ENCODE measurements around the gene SORBS1.

DNA sequence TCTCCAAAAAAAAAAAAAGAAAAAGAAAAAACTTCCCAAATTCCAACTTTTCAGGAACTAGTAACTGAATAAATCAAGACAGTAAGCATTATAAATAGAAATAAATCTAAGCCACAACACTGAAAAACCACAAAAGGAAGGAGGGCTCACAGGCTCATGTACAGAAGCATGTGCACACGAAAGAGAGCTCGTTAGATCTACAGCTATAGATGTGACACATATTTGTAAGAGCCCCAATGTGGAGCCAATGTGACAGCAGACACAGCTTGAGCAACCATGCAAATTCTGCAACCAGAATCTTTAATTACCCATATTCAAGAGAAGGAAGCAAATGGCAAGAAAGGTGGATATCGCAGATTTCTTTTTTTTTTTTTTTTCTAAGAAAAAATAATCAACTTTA lies 94.7 kb downstream of the SORBS1 start:
- TF ChIP-seq CTCF (IDR thresholded peaks at IDR 0.05): no peak
- TF ChIP-seq POLR2A (IDR thresholded peaks at IDR 0.05): no peak

Measured in suprapubic skin (tissue), 3 donors.